Measurements from ENCODE around the gene NDUFC1.

DNA sequence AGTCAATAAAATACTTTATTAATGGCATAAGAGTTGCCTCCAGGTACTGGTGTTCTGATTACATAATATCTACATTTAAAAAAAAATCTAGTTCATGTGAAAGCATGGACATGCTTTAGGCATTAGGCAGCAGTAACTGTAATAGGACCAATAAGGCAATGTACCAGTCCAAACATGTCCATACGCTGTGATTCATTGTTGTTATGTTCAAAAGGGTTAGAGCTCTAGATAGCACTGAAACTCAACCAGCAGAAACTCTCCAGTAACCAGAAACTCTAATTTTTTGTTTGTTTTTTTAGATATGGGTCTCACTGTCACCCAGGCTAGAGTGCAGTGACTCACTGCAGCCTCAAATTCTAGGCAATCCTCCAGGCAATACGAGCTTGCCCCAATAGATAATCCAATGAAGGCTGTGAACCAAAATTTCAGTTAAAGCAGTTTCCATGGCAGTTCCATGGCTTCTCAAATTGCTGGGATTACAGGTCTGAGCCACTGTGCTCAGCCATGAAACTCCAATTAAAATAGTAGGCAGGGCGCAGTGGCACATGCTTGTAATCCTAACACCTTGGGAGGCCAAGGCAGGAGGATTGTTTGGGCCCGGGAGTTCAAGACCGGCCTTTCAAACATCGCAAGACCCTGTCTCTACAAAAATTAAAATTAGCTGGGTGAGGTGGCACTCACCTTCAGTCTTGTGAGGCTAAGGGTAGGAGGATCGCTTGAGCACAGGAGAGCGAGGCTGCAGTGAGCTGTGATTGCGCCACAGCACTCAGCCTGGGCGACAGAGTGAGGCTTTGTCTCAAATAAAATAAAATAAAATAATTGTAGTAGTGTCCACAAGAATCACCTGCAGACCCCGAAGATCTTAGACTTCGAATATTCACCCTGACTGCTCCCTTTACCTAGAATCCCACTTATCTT, 58.6 kb downstream of the NDUFC1 start:
- TF ChIP-seq, protein P1, sequence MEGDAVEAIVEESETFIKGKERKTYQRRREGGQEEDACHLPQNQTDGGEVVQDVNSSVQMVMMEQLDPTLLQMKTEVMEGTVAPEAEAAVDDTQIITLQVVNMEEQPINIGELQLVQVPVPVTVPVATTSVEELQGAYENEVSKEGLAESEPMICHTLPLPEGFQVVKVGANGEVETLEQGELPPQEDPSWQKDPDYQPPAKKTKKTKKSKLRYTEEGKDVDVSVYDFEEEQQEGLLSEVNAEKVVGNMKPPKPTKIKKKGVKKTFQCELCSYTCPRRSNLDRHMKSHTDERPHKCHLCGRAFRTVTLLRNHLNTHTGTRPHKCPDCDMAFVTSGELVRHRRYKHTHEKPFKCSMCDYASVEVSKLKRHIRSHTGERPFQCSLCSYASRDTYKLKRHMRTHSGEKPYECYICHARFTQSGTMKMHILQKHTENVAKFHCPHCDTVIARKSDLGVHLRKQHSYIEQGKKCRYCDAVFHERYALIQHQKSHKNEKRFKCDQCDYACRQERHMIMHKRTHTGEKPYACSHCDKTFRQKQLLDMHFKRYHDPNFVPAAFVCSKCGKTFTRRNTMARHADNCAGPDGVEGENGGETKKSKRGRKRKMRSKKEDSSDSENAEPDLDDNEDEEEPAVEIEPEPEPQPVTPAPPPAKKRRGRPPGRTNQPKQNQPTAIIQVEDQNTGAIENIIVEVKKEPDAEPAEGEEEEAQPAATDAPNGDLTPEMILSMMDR (conservative IDR thresholded peaks at IDR 0.05; ENCODE audit: low read depth, low read length), result no peak
- no peak for TF ChIP-seq POLR2A (IDR thresholded peaks at IDR 0.05; ENCODE audit: low read depth, low read length)
- TF ChIP-seq RCOR1 (IDR thresholded peaks at IDR 0.05; ENCODE audit: insufficient replicate concordance, low read length), result no peak
- TF ChIP-seq RAD21 (IDR thresholded peaks at IDR 0.05; ENCODE audit: low read length), result no peak

All from IMR-90 (cell line).